Measurements from ENCODE around the gene SLC6A3.

- TF ChIP-seq CTCF (IDR thresholded peaks at IDR 0.05) (no peak), POLR2A (IDR thresholded peaks at IDR 0.05) (no peak)
These were observed 6.4 kb downstream of the SLC6A3 start for GRCh38 chr5:1438871-1439270.

Measured in ovary (tissue), 3 donors.